Bronchial smooth muscle cell (primary cell): Measurements from ENCODE around the gene OR52D1. TPM values are rescaled to one million over a fixed set of nuclear protein-coding genes. Genes with fewer than 3 reads are reported as not detected.

ENCODE experiments used
- total RNA-seq: library from RNA; depleted of rRNA; stranded (reverse); fragments of >200 nt; gene quantifications from 2 replicates; pipeline ENCODE4 v1.2.1, GENCODE V29; 2014

OR52D1 gene
- not detected in 2 replicates for total RNA-seq

DNA sequence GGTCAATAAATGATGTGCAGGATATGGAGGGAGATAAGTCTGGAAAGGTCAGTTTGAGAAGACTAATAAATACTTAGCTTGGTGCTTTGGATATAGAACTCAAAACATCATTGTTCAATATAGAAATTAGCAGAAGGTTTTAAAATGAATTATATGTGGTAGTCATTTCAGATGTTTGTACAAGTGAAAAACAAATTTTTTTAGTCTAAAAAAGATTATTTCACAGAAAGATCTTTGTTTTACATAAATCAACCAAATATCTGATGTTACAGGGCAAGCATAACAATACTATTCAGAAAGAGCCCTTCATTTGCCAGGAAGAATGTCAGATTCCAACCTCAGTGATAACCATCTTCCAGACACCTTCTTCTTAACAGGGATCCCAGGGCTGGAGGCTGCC is at the start of gene OR52D1:
Gene OR52D1 (plus strand): TSS at position 301 of the 400 bp plus-strand sequence. CDS start 22 bp downstream, at position 323.

DNA sequence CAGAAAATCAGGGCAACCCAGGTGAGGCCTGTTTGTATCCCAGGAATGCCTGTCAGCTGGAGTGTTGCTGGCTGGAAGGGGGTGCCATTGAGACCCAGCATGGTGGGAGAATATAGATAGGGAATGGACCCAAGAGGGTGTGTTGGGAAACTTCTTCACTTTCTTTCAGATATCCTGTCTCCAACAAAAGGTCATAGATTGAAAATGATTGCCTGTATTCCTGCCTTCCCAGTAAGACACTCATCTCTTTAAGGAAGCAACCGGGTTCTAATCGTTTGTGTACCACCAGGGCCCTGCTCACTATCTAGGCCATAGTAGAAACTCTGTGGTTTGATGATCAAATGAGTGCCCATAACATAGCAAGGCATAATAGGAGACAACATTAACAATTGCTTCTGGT is 47.1 kb upstream of the OR52D1 start, which contains the start of gene OR51I1:
Gene OR51I1 (minus strand): TSS at position 101 of the 400 bp plus-strand sequence. CDS start 0 bp downstream, at position 101.

DNA sequence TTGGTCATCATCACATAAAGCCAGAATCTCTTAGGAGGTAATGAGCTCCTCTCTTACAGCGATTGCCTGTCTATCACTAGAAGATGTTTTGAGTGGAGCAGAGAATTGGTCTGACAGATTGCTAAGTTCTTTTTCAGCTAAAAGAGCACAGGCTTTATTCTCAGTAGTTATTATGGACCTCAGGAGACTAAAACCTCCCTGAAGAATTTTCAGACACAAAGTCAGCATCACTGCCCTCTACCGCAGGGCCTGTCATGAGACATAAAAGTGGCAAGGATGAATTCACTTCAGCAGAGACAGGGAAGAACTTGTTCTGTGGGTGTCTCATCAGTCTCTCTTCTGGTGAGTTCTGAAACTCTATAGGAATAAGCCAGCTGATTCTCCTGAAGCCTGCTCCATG is 39.5 kb upstream of the OR52D1 start, which contains the start of gene OR51I2:
Gene OR51I2 (plus strand): TSS at position 301 of the 400 bp plus-strand sequence. CDS start 4,166 bp downstream, outside the sequence.

DNA sequence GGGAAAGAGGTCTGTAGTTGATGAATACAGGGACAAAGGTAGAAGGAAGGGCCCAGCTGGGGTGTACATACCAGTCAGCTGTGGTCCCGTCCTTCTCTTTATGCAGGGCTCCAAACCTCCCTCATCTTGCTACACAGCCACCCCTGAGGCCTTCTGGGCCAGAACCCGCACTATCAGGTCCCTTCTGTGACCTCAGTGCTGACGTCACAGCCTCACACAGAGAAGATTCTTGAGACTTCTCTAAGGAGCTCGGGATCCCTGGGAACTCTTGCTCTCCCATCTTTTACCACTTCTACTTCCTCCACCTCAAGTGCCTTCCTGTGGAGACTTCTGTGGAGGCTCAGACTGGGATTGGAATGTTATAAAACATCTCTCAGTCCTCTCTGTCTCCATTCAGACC is 21.3 kb downstream of the OR52D1 start, which contains the start of gene UBQLN3:
Gene UBQLN3 (minus strand): TSS at position 155 of the 400 bp plus-strand sequence. CDS start 399 bp downstream, outside the sequence.

DNA sequence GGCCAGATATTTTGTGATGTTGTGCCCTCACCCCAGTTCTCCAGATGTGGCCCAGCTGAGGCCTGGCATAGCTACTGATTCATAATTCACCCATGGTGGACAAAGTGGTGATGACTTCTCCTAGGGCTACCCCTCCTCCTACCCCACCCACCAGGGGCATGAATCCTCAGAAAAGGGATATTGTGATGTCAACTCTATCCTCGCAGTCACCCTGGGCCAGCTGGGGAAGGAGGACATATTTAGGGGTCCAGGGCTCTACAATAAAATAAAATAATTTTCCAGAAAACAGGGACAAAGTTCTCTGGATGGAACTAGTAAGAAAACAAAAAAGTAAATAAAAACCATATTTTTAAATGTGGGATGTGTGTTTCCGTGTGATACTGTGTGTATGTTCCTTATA is 28.1 kb downstream of the OR52D1 start, which contains the start of gene UBQLNL:
Gene UBQLNL (minus strand): TSS at position 101 of the 400 bp plus-strand sequence. CDS start 258 bp downstream, outside the sequence.

Other genes with a start within 250 kb of the OR52D1 start
- gene HBG1, start 238.8 kb upstream of the OR52D1 start, total RNA-seq = not detected in 2 replicates
- gene HBG2, start 233.9 kb upstream of the OR52D1 start, total RNA-seq = 0.32 TPM in 1 of 2 replicates, not detected in the other
- gene HBE1, start 218.7 kb upstream of the OR52D1 start, total RNA-seq = 0.09 TPM in 1 of 2 replicates, not detected in the other
- gene OR51B4, start 186.7 kb upstream of the OR52D1 start, total RNA-seq = not detected in 2 replicates
- not detected in 2 replicates for gene OR51B2, start 164.4 kb upstream of the OR52D1 start, total RNA-seq
- gene OR51B5, start 145.2 kb upstream of the OR52D1 start, total RNA-seq = 0.26 and 0.32 TPM in 2 replicates
- gene OR51B6, start 137.2 kb upstream of the OR52D1 start, total RNA-seq = not detected in 2 replicates
- not detected in 2 replicates for gene OR51M1, start 104.9 kb upstream of the OR52D1 start, total RNA-seq
- gene OR51Q1, start 66.6 kb upstream of the OR52D1 start, total RNA-seq = not detected in 2 replicates
- 0.60 TPM in 1 of 2 replicates, not detected in the other for gene OR51I1, start 47.2 kb upstream of the OR52D1 start, total RNA-seq
- not detected in 2 replicates for gene OR51I2, start 39.4 kb upstream of the OR52D1 start, total RNA-seq
- gene UBQLN3, start 21.3 kb downstream of the OR52D1 start, total RNA-seq = 0.09 and 0.16 TPM in 2 replicates
- 0.16 and 0.17 TPM in 2 replicates for gene UBQLNL, start 28.0 kb downstream of the OR52D1 start, total RNA-seq
- 0.60 and 0.63 TPM in 2 replicates for gene OR52H1, start 59.9 kb downstream of the OR52D1 start, total RNA-seq
- not detected in 2 replicates for gene OR52B6, start 92.2 kb downstream of the OR52D1 start, total RNA-seq
- gene TRIM6, start 108.0 kb downstream of the OR52D1 start, total RNA-seq = 2.5 and 3.8 TPM in 2 replicates
- gene TRIM34, start 136.3 kb downstream of the OR52D1 start, total RNA-seq = 19.4 and 23.1 TPM in 2 replicates
- 37.8 and 45.6 TPM in 2 replicates for gene TRIM5, start 196.4 kb downstream of the OR52D1 start, total RNA-seq
- 151 and 208 TPM in 2 replicates for gene TRIM22, start 201.1 kb downstream of the OR52D1 start, total RNA-seq
- under 0.01 TPM in 1 of 2 replicates, not detected in the other for gene OR56B1, start 247.8 kb downstream of the OR52D1 start, total RNA-seq